ENCODE measurements around the gene CCDC57. TPM values are rescaled to one million over a fixed set of nuclear protein-coding genes. Genes with fewer than 3 reads are reported as not detected.
A peak's percentile ranks its signal among the peaks of the same experiment; 100 is the strongest.

CCDC57 gene
- total and polyA plus RNA-seq, 11 donors, result 4.3 to 17.6 (median 9.5) TPM

DNA sequence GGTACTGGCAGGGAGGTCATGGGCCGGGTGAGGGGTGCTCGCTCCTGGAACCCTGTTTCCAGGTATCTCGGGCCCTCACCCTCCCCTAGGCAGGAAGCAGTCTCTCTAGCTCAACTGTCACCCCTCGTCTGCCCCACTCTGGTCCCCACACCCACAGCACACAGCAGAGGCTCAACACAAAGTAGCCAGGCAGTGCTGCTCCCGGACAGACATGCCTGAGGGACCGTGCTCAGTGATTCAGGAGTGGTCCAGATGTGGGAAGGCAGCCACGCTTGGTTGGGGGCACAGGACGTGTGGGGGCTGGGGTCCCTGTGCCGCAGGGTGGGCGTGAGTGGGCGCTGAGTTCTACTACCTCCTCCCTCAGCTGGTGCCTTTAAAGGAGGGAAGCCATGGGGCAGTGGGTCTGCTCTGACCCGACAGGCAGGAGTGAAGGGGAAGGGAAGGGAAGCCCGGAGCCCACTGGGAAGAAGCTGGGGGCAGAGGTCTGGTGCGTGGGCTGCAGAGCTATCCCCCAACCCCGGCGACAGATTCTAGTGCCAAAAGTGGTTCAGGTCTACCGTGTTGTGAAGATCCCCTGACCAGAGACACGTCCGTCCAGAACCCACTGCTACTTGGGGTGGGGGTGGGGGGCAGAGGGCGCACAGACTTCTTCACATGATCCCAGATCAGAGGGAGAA, 28.0 kb upstream of the CCDC57 start:
- H3K9me3 ChIP-seq, result no peaks in the 10 kb centered on the region
- intact Hi-C loops (cut with DNase I), result loop anchor here in 3 of 10 donors (5.0 to 10.0 kb wide), 2 partner anchors 54 to 82 kb away; no protein-coding TSS in a partner anchor
- peaks cover 0 to 78% (median 36%) of the 10 kb centered on the region in 9 donors for H3K36me3 ChIP-seq
- WGBS, 4 donors, result 64 to 70% (median 67%) methylated on average over 18 to 20 of the region's 20 CpGs
- no peak overlapping the region for H3K4me3 ChIP-seq
- no peaks in the 10 kb centered on the region for H3K27me3 ChIP-seq
- H3K27ac ChIP-seq, result peak overlapping the region in 11 of 12 donors; percentile 58 to 86 (median 73)
- TF ChIP-seq CTCF (IDR thresholded peaks at IDR 0.05) (no peak), POLR2A (IDR thresholded peaks at IDR 0.05) (no peak)
- peak in 1 of 5 donors; percentile 60 for DNase-seq
- H3K4me1 ChIP-seq, result peaks cover 49 to 84% (median 75%) of the 10 kb centered on the region in 12 donors
- ATAC-seq, result no peak

DNA sequence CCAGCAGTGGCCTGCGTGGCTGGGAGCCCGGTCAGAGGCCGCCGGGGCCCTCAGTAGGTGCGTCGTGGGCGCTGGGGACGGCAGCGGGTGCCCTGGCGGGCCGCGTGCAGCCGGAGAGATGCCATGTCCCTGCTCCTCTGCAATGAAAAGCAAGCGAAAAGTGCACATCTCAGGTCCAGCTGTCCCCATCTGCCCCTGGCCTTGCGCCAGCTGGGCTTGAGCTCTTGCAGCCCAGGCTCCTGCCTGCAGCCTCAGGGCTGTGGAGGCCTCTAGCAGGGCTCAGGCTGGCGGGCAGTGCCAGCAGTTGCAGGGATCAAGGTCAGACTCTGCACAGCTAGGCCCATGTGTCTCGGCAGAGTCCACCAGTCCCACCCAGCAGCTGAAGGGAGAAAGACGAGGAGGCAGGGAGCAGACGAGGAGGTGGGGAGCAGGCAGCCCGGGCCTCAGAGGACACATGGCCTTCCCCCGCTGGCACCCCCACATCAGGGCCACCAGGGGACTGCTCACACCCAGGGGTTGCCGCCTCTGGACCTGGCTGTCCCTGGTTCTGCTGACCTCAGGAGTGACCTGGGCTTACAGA, 27.4 kb upstream of the CCDC57 start:
- H3K27me3 ChIP-seq, result no peaks in the 10 kb centered on the region
- ATAC-seq (no peak), DNase-seq (peak in 2 of 5 donors; percentile 60 to 62)
- H3K9me3 ChIP-seq, result no peaks in the 10 kb centered on the region
- H3K4me3 ChIP-seq, result no peak overlapping the region
- peak overlapping the region in 11 of 12 donors; percentile 48 to 86 (median 73) for H3K27ac ChIP-seq
- TF ChIP-seq CTCF (IDR thresholded peaks at IDR 0.05) (no peak), POLR2A (IDR thresholded peaks at IDR 0.05) (no peak)
- WGBS, 4 donors, result 47 to 78% (median 70%) methylated on average over 16 to 22 of the region's 22 CpGs
- peaks cover 49 to 90% (median 75%) of the 10 kb centered on the region in 12 donors for H3K4me1 ChIP-seq
- H3K36me3 ChIP-seq, result peaks cover 0 to 73% (median 30%) of the 10 kb centered on the region in 9 donors
- intact Hi-C loops (cut with DNase I), result loop anchor here in 8 of 10 donors (5.0 to 10.0 kb wide), 5 partner anchors 32 to 85 kb away; partner anchors contain the start of gene CSNK1D (in 2 of the 8)

- TF ChIP-seq POLR2A (IDR thresholded peaks at IDR 0.05) (no peak), CTCF (IDR thresholded peaks at IDR 0.05) (no peak)
- WGBS, 4 donors, result 77 to 81% (median 79%) methylated on average over 17 of the region's 17 CpGs
- no peak for DNase-seq
- Histone ChIP-seq H3K4me1 (peaks cover 49 to 95% (median 75%) of the 10 kb centered on the region in 12 donors), H3K4me3 (peak overlapping the region in 4 of 12 donors; percentile 20 to 34 (median 27)), H3K36me3 (peaks cover 0 to 68% (median 24%) of the 10 kb centered on the region in 9 donors), H3K27me3 (no peaks in the 10 kb centered on the region), H3K9me3 (no peaks in the 10 kb centered on the region), H3K27ac (peak overlapping the region; percentile 6 to 86 (median 62))
- intact Hi-C loops (cut with DNase I), result loop anchor here in 7 of 10 donors (5.0 to 10.0 kb wide), 5 partner anchors 33 to 85 kb away; partner anchors contain the start of gene CSNK1D (in 2 of the 7)
- ATAC-seq, result no peak
Observed at GRCh38 chr17:82239401-82239925, 26.8 kb upstream of the CCDC57 start.

Data from heart left ventricle (tissue), 16 donors.